Mucosa of descending colon (tissue), 3 donors: ENCODE data around the gene FOXC2. TPM values are rescaled to one million over a fixed set of nuclear protein-coding genes. Genes with fewer than 3 reads are reported as not detected.

Experiments used
- ATAC-seq: fragments of 200-7000 bp; cut with Tn5 transposase; one replicate; pipeline ENCODE4 v1.9.1; 2020; ENCODE audit warnings: mild to moderate bottlenecking, moderate library complexity
- DNase-seq, 3 donors: peaks; one replicate each; pipeline ENCODE4 v3.0.0-alpha.2; 2020
- H3K36me3 ChIP-seq: fragments of 200-600 bp; one replicate; pipeline ENCODE4 v1.8.0; 2021; ENCODE audit warnings: low read depth, mild to moderate bottlenecking
- H3K4me1 ChIP-seq: fragments of 200-600 bp; one replicate; pipeline ENCODE4 v1.8.0; 2021; ENCODE audit warnings: low read depth, mild to moderate bottlenecking
- H3K4me3 ChIP-seq: fragments of 200-600 bp; one replicate; pipeline ENCODE4 v1.8.0; 2021; ENCODE audit warnings: mild to moderate bottlenecking
- H3K9me3 ChIP-seq: fragments of 200-600 bp; one replicate; pipeline ENCODE4 v1.8.0; 2021; ENCODE audit warnings: mild to moderate bottlenecking
- CTCF ChIP-seq: fragments of 200-600 bp; IDR thresholded peaks from one replicate; pipeline ENCODE4 v1.8.0; 2022; ENCODE audit warnings: antibody characterized with exemption, mild to moderate bottlenecking
- intact Hi-C, 2 donors: fragments of 100-400 bp; cut with DNase I in 1 of 2; cut with micrococcal nuclease in 1 of 2; formaldehyde crosslinking; loops; one replicate each; pipeline versions ENCODE4 v1.11.0 to v1.11.1; 2022; cut with DNase I, micrococcal nuclease
- total RNA-seq, 3 donors: library from RNA; stranded (reverse); fragmentation: NEBNext Ultra II Directional in 2 of 3; extraction: Animal tissue kit (Norgen Biotek cat#: 25700) in 2 of 3; gene quantifications; one replicate each; pipeline versions ENCODE4 v1.2.1 to v1.2.4, GENCODE V29; 2021 to 2023
- donor health status: DM: no; HTN: no; CAD: no; lungs with moderate emphysema.
- donor health status: DM: no; HTN: no; CAD: no.
- donor health status: DM: no; HTN: yes; CAD: no.

FOXC2 gene
- total RNA-seq, 3 donors from 2014 or later, result 0.23 to 0.67 (median 0.51) TPM

GRCh38 chr16:86520317-86521210 is 46.1 kb upstream of the FOXC2 start:
- Histone ChIP-seq H3K4me3 (no peak overlapping the region), H3K36me3 (no peaks in the 10 kb centered on the region), H3K4me1 (peaks cover 4% of the 10 kb centered on the region), H3K9me3 (no peaks in the 10 kb centered on the region)
- intact Hi-C loops, result loop anchor here in 1 of 2 donors (5.0 kb wide), 1 partner anchor 448 kb away; no protein-coding TSS in a partner anchor
- no peak for ATAC-seq
- TF ChIP-seq CTCF, result no peak
- no peak for DNase-seq

GRCh38 chr16:86521236-86522197 is 45.1 kb upstream of the FOXC2 start:
- DNase-seq (peak in 1 of 3 donors; percentile 25), ATAC-seq (no peak)
- H3K4me1 ChIP-seq, result peaks cover 4% of the 10 kb centered on the region
- intact Hi-C loops, result loop anchor here in 1 of 2 donors (5.0 kb wide), 1 partner anchor 449 kb away; no protein-coding TSS in a partner anchor
- no peaks in the 10 kb centered on the region for H3K9me3 ChIP-seq
- no peak overlapping the region for H3K4me3 ChIP-seq
- TF ChIP-seq CTCF, result no peak
- H3K36me3 ChIP-seq, result no peaks in the 10 kb centered on the region

- Histone ChIP-seq H3K36me3 (no peaks in the 10 kb centered on the region), H3K9me3 (no peaks in the 10 kb centered on the region), H3K4me1 (peaks cover 4% of the 10 kb centered on the region), H3K4me3 (no peak overlapping the region)
- intact Hi-C loops, result loop anchor here in 1 of 2 donors (5.0 kb wide), 1 partner anchor 450 kb away; no protein-coding TSS in a partner anchor
- ATAC-seq, result no peak
- TF ChIP-seq CTCF, result no peak
- DNase-seq, result no peak
Measured at GRCh38 chr16:86522634-86523033, 44.0 kb upstream of the FOXC2 start.

GRCh38 chr16:86523166-86523740 is 43.4 kb upstream of the FOXC2 start:
- intact Hi-C loops, result loop anchor here in 1 of 2 donors (5.0 kb wide), 1 partner anchor 451 kb away; no protein-coding TSS in a partner anchor
- no peaks in the 10 kb centered on the region for H3K9me3 ChIP-seq
- peaks cover 4% of the 10 kb centered on the region for H3K4me1 ChIP-seq
- no peak overlapping the region for H3K4me3 ChIP-seq
- DNase-seq, result no peak
- no peaks in the 10 kb centered on the region for H3K36me3 ChIP-seq
- no peak for TF ChIP-seq CTCF
- no peak for ATAC-seq

- ATAC-seq (no peak), DNase-seq (no peak)
- intact Hi-C loops, result loop anchor here in 1 of 2 donors (5.0 kb wide), 1 partner anchor 452 kb away; no protein-coding TSS in a partner anchor
- no peaks in the 10 kb centered on the region for H3K36me3 ChIP-seq
- peaks cover 4% of the 10 kb centered on the region for H3K4me1 ChIP-seq
- no peak for TF ChIP-seq CTCF
- no peaks in the 10 kb centered on the region for H3K9me3 ChIP-seq
- H3K4me3 ChIP-seq, result no peak overlapping the region
Measured at GRCh38 chr16:86524029-86524428, 42.6 kb upstream of the FOXC2 start.
